Thyroid gland (tissue), 4 donors: Measurements from ENCODE around the gene CECR2.

Source experiments
- POLR2A ChIP-seq, 2 donors: fragments of 450-650 bp; IDR thresholded peaks; one replicate each; pipeline ENCODE4 v1.6.1; 2017; ENCODE audit warnings: antibody characterized with exemption in 2 of 2, mild to moderate bottlenecking in 2 of 2, moderate library complexity in 1 of 2
- TF ChIP-seq, protein P1 (sequence below), 6 experiments: fragments of 200-600 bp in 3 of 6; fragments of 450-650 bp in 3 of 6; sonication (generic) in 3 of 6; IDR thresholded peaks; one replicate each; pipeline ENCODE4 v1.5.1; 2016 to 2019; ENCODE audit warnings: antibody characterized with exemption in 6 of 6, mild to moderate bottlenecking in 2 of 6, inconsistent platforms in 1 of 6, moderate library complexity in 1 of 6

DNA sequence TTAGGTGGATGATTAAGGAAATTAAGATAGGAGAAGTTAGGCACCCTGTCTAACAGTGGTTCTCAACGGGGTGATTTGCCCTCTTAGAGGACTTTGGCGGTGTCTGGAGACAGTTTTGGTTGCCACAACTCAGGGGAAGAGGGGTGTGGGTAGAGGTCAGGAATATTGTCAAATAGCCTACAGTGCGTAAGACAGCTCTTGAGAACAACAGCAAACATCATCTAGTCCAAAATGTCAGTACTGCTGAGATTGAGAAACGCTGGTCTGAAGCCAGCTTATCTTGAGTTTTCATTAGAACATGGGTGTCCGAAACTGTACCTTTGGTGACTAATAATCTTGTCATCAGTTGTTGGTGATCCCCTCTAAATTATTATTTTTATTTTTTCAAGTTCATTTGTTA lies 38.4 kb downstream of the CECR2 start:
- TF ChIP-seq, protein P1, sequence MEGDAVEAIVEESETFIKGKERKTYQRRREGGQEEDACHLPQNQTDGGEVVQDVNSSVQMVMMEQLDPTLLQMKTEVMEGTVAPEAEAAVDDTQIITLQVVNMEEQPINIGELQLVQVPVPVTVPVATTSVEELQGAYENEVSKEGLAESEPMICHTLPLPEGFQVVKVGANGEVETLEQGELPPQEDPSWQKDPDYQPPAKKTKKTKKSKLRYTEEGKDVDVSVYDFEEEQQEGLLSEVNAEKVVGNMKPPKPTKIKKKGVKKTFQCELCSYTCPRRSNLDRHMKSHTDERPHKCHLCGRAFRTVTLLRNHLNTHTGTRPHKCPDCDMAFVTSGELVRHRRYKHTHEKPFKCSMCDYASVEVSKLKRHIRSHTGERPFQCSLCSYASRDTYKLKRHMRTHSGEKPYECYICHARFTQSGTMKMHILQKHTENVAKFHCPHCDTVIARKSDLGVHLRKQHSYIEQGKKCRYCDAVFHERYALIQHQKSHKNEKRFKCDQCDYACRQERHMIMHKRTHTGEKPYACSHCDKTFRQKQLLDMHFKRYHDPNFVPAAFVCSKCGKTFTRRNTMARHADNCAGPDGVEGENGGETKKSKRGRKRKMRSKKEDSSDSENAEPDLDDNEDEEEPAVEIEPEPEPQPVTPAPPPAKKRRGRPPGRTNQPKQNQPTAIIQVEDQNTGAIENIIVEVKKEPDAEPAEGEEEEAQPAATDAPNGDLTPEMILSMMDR (IDR thresholded peaks at IDR 0.05), result no peak
- no peak for TF ChIP-seq POLR2A (IDR thresholded peaks at IDR 0.05)
